Measurements from ENCODE around the gene BRIP1. TPM values are rescaled to one million over a fixed set of nuclear protein-coding genes. Genes with fewer than 3 reads are reported as not detected.
"Not testable (repeated sequence)": the region's sequence is repeated elsewhere in the genome, so short reads cannot be mapped to it uniquely, and the experiment has no call there.

Gene BRIP1
- total and polyA plus RNA-seq, 8 donors: 3.4 to 18.1 (median 12.1) TPM

DNA sequence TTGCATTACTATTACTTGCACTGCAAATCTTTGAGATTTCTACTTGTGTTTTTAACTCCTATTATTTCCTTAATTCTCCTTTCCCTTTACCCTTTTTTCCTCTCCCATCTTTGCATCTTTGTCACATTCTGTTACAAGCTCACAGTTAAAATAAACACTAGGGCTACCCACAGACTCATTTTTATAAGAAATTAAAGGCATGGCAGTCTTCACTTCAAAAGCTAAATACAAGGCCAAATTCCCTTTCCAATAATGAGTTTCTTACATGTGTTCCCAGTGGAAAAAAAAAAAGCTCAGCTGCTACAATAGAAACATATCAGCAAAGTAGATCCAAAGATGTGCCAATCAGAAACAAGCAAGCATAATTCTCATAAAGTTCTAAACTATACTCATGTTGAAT is 3.7 kb upstream of the BRIP1 start:
- H3K36me3 ChIP-seq: peaks cover 0 to 51% of the 10 kb centered on the region in 2 donors
- DNase-seq: no peak

GRCh38 chr17:61863801-61864126 is 436 bp upstream of the BRIP1 start:
- H3K9me3 ChIP-seq: no peaks in the 10 kb centered on the region
- H3K36me3 ChIP-seq: peaks cover 0 to 20% of the 10 kb centered on the region in 2 donors
- H3K27me3 ChIP-seq: no peaks in the 10 kb centered on the region
- H3K4me3 ChIP-seq: peak overlapping the region; percentile 66
- peak; percentile 33 for ATAC-seq
- peaks cover 3 to 10% of the 10 kb centered on the region in 2 donors for H3K4me1 ChIP-seq
- no peak for DNase-seq
- TF ChIP-seq CTCF (IDR thresholded peaks at IDR 0.05): no peak
- H3K27ac ChIP-seq: peak overlapping the region; percentile 81 to 86
- intact Hi-C loops (cut with DNase I): no loop called here

More for the DNA sequence above, 3.7 kb upstream of the BRIP1 start:
- intact Hi-C loops (cut with DNase I): no loop called here
- TF ChIP-seq CTCF (IDR thresholded peaks at IDR 0.05): no peak
- no peaks in the 10 kb centered on the region for H3K9me3 ChIP-seq
- no peak for ATAC-seq
- H3K4me3 ChIP-seq: no peak overlapping the region
- peaks cover 3 to 10% of the 10 kb centered on the region in 2 donors for H3K4me1 ChIP-seq
- no peak overlapping the region for H3K27ac ChIP-seq
- no peaks in the 10 kb centered on the region for H3K27me3 ChIP-seq

- peak overlapping the region in 1 of 2 donors; percentile 66 for H3K4me3 ChIP-seq
- no peak for DNase-seq
- no peaks in the 10 kb centered on the region for H3K27me3 ChIP-seq
- H3K27ac ChIP-seq: no peak overlapping the region
- peaks cover 3 to 10% of the 10 kb centered on the region in 2 donors for H3K4me1 ChIP-seq
- TF ChIP-seq CTCF (IDR thresholded peaks at IDR 0.05): no peak
- ATAC-seq: no peak
- intact Hi-C loops (cut with DNase I): no loop called here
- H3K9me3 ChIP-seq: no peaks in the 10 kb centered on the region
- peaks cover 0 to 9% of the 10 kb centered on the region in 2 donors for H3K36me3 ChIP-seq
These were observed 1.2 kb downstream of the BRIP1 start for GRCh38 chr17:61862105-61862574.

- H3K4me3 ChIP-seq; intact Hi-C loops (cut with DNase I): not testable (repeated sequence)
These were observed 2.9 kb downstream of the BRIP1 start for GRCh38 chr17:61860397-61860796.

DNA sequence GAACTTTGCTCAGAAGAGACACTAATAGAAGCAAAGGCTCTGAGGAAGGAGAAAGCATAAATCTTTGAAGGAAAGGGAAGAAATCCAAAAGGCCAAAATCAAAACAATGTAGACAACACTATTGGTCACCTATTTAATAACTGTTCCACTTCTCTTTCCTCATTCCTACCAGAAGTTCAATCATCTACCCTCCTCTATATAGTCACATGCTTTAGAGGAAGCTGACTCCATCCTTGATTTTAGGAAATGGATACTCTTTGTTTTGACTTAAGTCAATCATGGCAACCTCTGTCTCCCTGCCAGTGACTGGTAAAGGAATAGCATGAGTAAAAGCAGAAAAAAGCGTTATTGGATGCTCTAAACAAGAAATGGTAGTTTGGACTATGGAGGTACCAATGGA is 7.3 kb downstream of the BRIP1 start:
- no peak for TF ChIP-seq CTCF (IDR thresholded peaks at IDR 0.05)
- no peaks in the 10 kb centered on the region for H3K9me3 ChIP-seq
- DNase-seq (no peak), ATAC-seq (no peak)
- no peaks in the 10 kb centered on the region for H3K4me1 ChIP-seq
- intact Hi-C loops (cut with DNase I): no loop called here
- H3K36me3 ChIP-seq: no peaks in the 10 kb centered on the region
- no peak overlapping the region for H3K4me3 ChIP-seq
- H3K27ac ChIP-seq: no peak overlapping the region
- H3K27me3 ChIP-seq: no peaks in the 10 kb centered on the region

More at GRCh38 chr17:61860397-61860796, 2.9 kb downstream of the BRIP1 start:
- DNase-seq, H3K36me3 ChIP-seq, H3K27ac ChIP-seq, H3K9me3 ChIP-seq, ATAC-seq, H3K27me3 ChIP-seq, H3K4me1 ChIP-seq: not testable (repeated sequence)

DNA sequence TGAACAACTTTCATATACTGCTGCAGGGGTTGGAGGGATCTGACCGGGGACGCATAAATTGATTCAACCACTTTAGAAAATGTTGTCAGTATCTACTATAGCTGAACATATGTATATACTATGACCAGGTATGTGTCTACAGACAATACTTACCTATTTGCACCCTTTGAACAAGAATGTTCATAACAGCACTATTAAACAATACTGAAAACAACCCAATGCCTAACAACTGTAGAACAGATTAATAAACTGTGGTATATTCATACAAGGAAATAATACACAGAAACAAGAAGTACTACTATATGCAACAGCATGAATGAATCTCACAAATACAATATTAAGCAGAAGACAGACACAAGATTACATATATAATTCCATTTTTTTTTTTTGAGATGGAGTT is 10.5 kb downstream of the BRIP1 start:
- TF ChIP-seq CTCF (IDR thresholded peaks at IDR 0.05): no peak
- DNase-seq (no peak), ATAC-seq (no peak)
- intact Hi-C loops (cut with DNase I): no loop called here
- no peaks in the 10 kb centered on the region for H3K36me3 ChIP-seq
- H3K4me3 ChIP-seq: no peak overlapping the region
- H3K4me1 ChIP-seq: no peaks in the 10 kb centered on the region
- no peak overlapping the region for H3K27ac ChIP-seq
- no peaks in the 10 kb centered on the region for H3K9me3 ChIP-seq
- no peaks in the 10 kb centered on the region for H3K27me3 ChIP-seq

Data from left lung (tissue), 10 donors.